ENCODE measurements around the gene BCO1.

GRCh38 chr16:81195885-81196534, 42.5 kb upstream of the BCO1 start:
- TF ChIP-seq CTCF (IDR thresholded peaks at IDR 0.05) (no peak), EZH2 (IDR thresholded peaks at IDR 0.05) (no peak)

All from neural progenitor cell (in vitro differentiated cells).